Neural progenitor cell (in vitro differentiated cells): Measurements from ENCODE around the gene TTC9.

Source experiments
- CTCF ChIP-seq: fragments of 200-600 bp; sonication (generic); IDR thresholded peaks from 2 replicates; pipeline ENCODE4 v1.5.1; 2017; ENCODE audit warnings: antibody characterized with exemption, mild to moderate bottlenecking
- EZH2 ChIP-seq: fragments of 200-600 bp; sonication (generic); IDR thresholded peaks from 2 replicates; pipeline ENCODE4 v1.6.1; 2017; ENCODE audit warnings: antibody characterized with exemption, mild to moderate bottlenecking, moderate library complexity

- no peak for TF ChIP-seq CTCF
- no peak for TF ChIP-seq EZH2
Observed at GRCh38 chr14:70648346-70648745, 6.6 kb downstream of the TTC9 start.
